Thymus (tissue), 11 donors: Measurements from ENCODE around the gene ELL3. TPM values are rescaled to one million over a fixed set of nuclear protein-coding genes. Genes with fewer than 3 reads are reported as not detected.

ENCODE experiments used
- DNase-seq, 9 donors: peaks; one replicate each; pipeline ENCODE4 v3.0.0-alpha.2; 2013; ENCODE audit warnings: low spot score in 9 of 9, low read depth in 6 of 9, missing footprints in 1 of 9
- H3K27ac ChIP-seq, 2 donors: one replicate each; pipeline ENCODE4 v1.5.1; 2013; ENCODE audit warnings: control low read depth in 1 of 2, low read depth in 1 of 2, low read length in 1 of 2, mild to moderate bottlenecking in 1 of 2, moderate library complexity in 1 of 2
- H3K27me3 ChIP-seq, 2 donors: one replicate each; pipeline ENCODE4 v1.5.1; 2013; ENCODE audit warnings: low read length in 1 of 2; ENCODE audit not compliant: control insufficient read depth in 2 of 2, insufficient read depth in 1 of 2
- H3K36me3 ChIP-seq, 2 donors: one replicate each; pipeline ENCODE4 v1.5.1; 2013; ENCODE audit warnings: low read length in 1 of 2, mild to moderate bottlenecking in 1 of 2, moderate library complexity in 1 of 2; ENCODE audit not compliant: control insufficient read depth in 2 of 2, insufficient read depth in 2 of 2
- H3K4me1 ChIP-seq, 2 donors: one replicate each; pipeline ENCODE4 v1.5.1; 2013; ENCODE audit warnings: low read length in 2 of 2; ENCODE audit not compliant: control insufficient read depth in 2 of 2, insufficient read depth in 2 of 2
- H3K4me3 ChIP-seq, 2 donors: one replicate each; pipeline ENCODE4 v1.5.1; 2013; ENCODE audit warnings: low read length in 2 of 2, control low read depth in 1 of 2, mild to moderate bottlenecking in 1 of 2
- H3K9me3 ChIP-seq, 2 donors: one replicate each; pipeline ENCODE4 v1.5.1; 2013; ENCODE audit warnings: low read length in 1 of 2, mild to moderate bottlenecking in 1 of 2; ENCODE audit not compliant: control insufficient read depth in 2 of 2, insufficient read depth in 1 of 2
- WGBS: extraction: QIAGEN DNeasy Blood & Tissue Kit; methylation state at CpG from one replicate; pipeline ENCODE4 v1.1.7; 2013; 5-methylcytosine and 5-hydroxymethylcytosine counted together
- polyA plus RNA-seq: library from polyadenylated mRNA; stranded (reverse); fragments of 200-250 nt; gene quantifications from one replicate; pipeline ENCODE4 v1.2.3, GENCODE V29; 2013
- total RNA-seq: library from RNA; stranded (reverse); fragments of 120-200 nt; gene quantifications from one replicate; pipeline ENCODE4 v1.2.4, GENCODE V29; 2013
- donor health status: healthy.

The ELL3 gene
- total and polyA plus RNA-seq, 2 donors = 3.2 to 7.3 TPM

GRCh38 chr15:43794269-43795037 is 17.7 kb upstream of the ELL3 start:
- DNase-seq = no peak
- H3K27me3 ChIP-seq = peaks cover 0 to 3% of the 10 kb centered on the region in 2 donors
- no peak overlapping the region for H3K4me3 ChIP-seq
- 95% methylated on average over 9 of the region's 9 CpGs for WGBS
- H3K9me3 ChIP-seq = peaks cover 0 to 6% of the 10 kb centered on the region in 2 donors
- peaks cover 26 to 28% of the 10 kb centered on the region in 2 donors for H3K4me1 ChIP-seq
- peaks cover 45 to 49% of the 10 kb centered on the region in 2 donors for H3K36me3 ChIP-seq
- no peak overlapping the region for H3K27ac ChIP-seq

GRCh38 chr15:43793647-43794046 is 16.9 kb upstream of the ELL3 start:
- H3K36me3 ChIP-seq = peaks cover 38 to 43% of the 10 kb centered on the region in 2 donors
- H3K4me1 ChIP-seq = peaks cover 19 to 25% of the 10 kb centered on the region in 2 donors
- peak overlapping the region; percentile 73 to 90 for H3K4me3 ChIP-seq
- peaks cover 0 to 6% of the 10 kb centered on the region in 2 donors for H3K9me3 ChIP-seq
- 94% methylated on average over 10 of the region's 10 CpGs for WGBS
- H3K27me3 ChIP-seq = peaks cover 0 to 3% of the 10 kb centered on the region in 2 donors
- H3K27ac ChIP-seq = no peak overlapping the region
- DNase-seq = no peak

GRCh38 chr15:43792761-43793476 is 16.2 kb upstream of the ELL3 start:
- peak in 3 of 9 donors; percentile 25 to 52 (median 26) for DNase-seq
- WGBS = 9% methylated on average over 33 of the region's 33 CpGs
- Histone ChIP-seq H3K9me3 (peaks cover 0 to 6% of the 10 kb centered on the region in 2 donors), H3K27me3 (peaks cover 0 to 3% of the 10 kb centered on the region in 2 donors), H3K4me3 (peak overlapping the region; percentile 73 to 90), H3K27ac (peak overlapping the region; percentile 84 to 96), H3K36me3 (peaks cover 37 to 43% of the 10 kb centered on the region in 2 donors), H3K4me1 (peaks cover 19 to 25% of the 10 kb centered on the region in 2 donors)

- H3K4me3 ChIP-seq = peak within 1 kb of the TSS; percentile 73 to 90
- peaks cover 0 to 3% of the 10 kb centered on the region in 2 donors for H3K27me3 ChIP-seq
- H3K36me3 ChIP-seq = peaks cover 37 to 39% of the 10 kb centered on the region in 2 donors
- peak; percentile 93 to 100 (median 99) for DNase-seq
- peaks cover 19 to 25% of the 10 kb centered on the region in 2 donors for H3K4me1 ChIP-seq
- peaks cover 0 to 6% of the 10 kb centered on the region in 2 donors for H3K9me3 ChIP-seq
- H3K27ac ChIP-seq = peak within 1 kb of the TSS; percentile 84 to 96
- under 1% methylated on average over 66 of the region's 66 CpGs for WGBS
Measured at GRCh38 chr15:43791993-43792760, 15.4 kb upstream of the ELL3 start, which contains the start of gene SERF2. Gene SERF2, plus strand, starts transcription at chr15:43792320. Its CDS starts 57 bp downstream, at chr15:43792377.

GRCh38 chr15:43789409-43789808 is 12.6 kb upstream of the ELL3 start:
- Histone ChIP-seq H3K27ac (no peak overlapping the region), H3K4me3 (no peak overlapping the region), H3K4me1 (peaks cover 13 to 21% of the 10 kb centered on the region in 2 donors), H3K27me3 (peaks cover 0 to 3% of the 10 kb centered on the region in 2 donors), H3K36me3 (peaks cover 11 to 13% of the 10 kb centered on the region in 2 donors), H3K9me3 (peaks cover 0 to 6% of the 10 kb centered on the region in 2 donors)
- DNase-seq = no peak
- 95% methylated on average over 3 of the region's 3 CpGs for WGBS

- Histone ChIP-seq H3K4me3 (no peak overlapping the region), H3K27me3 (peaks cover 0 to 7% of the 10 kb centered on the region in 2 donors), H3K36me3 (peaks cover 0 to 2% of the 10 kb centered on the region in 2 donors), H3K27ac (no peak overlapping the region), H3K9me3 (no peaks in the 10 kb centered on the region), H3K4me1 (peaks cover 2 to 14% of the 10 kb centered on the region in 2 donors)
- no peak for DNase-seq
- WGBS = 96% methylated on average over 1 of the region's 1 CpG
Measured at GRCh38 chr15:43779016-43779415, 2.2 kb upstream of the ELL3 start.

GRCh38 chr15:43777267-43777914 is 625 bp upstream of the ELL3 start:
- 3% methylated on average over 31 of the region's 31 CpGs for WGBS
- H3K27me3 ChIP-seq = peaks cover 0 to 7% of the 10 kb centered on the region in 2 donors
- peak overlapping the region; percentile 61 to 88 for H3K27ac ChIP-seq

GRCh38 chr15:43776101-43776717 is 557 bp downstream of the ELL3 start:
- DNase-seq = peak in 2 of 9 donors; percentile 20 to 42

More at GRCh38 chr15:43777267-43777914, 625 bp upstream of the ELL3 start:
- H3K9me3 ChIP-seq = no peaks in the 10 kb centered on the region
- H3K36me3 ChIP-seq = peaks cover 4 to 15% of the 10 kb centered on the region in 2 donors
- peak overlapping the region; percentile 62 to 71 for H3K4me3 ChIP-seq
- peaks cover 2 to 14% of the 10 kb centered on the region in 2 donors for H3K4me1 ChIP-seq
- DNase-seq = peak in 7 of 9 donors; percentile 58 to 91 (median 74)

More at GRCh38 chr15:43776101-43776717, 557 bp downstream of the ELL3 start:
- Histone ChIP-seq H3K27ac (peak overlapping the region; percentile 7 to 46), H3K27me3 (peaks cover 0 to 7% of the 10 kb centered on the region in 2 donors), H3K9me3 (no peaks in the 10 kb centered on the region), H3K4me3 (peak overlapping the region; percentile 62 to 71), H3K4me1 (peaks cover 2 to 14% of the 10 kb centered on the region in 2 donors), H3K36me3 (peaks cover 13 to 26% of the 10 kb centered on the region in 2 donors)
- 62% methylated on average over 35 of the region's 35 CpGs for WGBS
